Ascending aorta (tissue), 2 donors: Measurements from ENCODE around the gene ARHGEF28. TPM values are rescaled to one million over a fixed set of nuclear protein-coding genes. Genes with fewer than 3 reads are reported as not detected.
A peak's percentile ranks its signal among the peaks of the same experiment; 100 is the strongest.

Experiments used
- DNase-seq, 2 donors: peaks; one replicate each; pipeline ENCODE4 v3.0.0-alpha.2; 2019; ENCODE audit warnings: low spot score in 2 of 2
- H3K27ac ChIP-seq, 2 donors: fragments of 200-600 bp; sonication (generic); one replicate each; pipeline ENCODE4 v1.5.1; 2016 to 2017; ENCODE audit warnings: mild to moderate bottlenecking in 1 of 2
- H3K27me3 ChIP-seq: fragments of 200-600 bp; sonication (generic); one replicate; pipeline ENCODE4 v1.5.1; 2017
- H3K36me3 ChIP-seq, 2 donors: fragments of 200-600 bp; sonication (generic); one replicate each; pipeline ENCODE4 v1.5.1; 2016
- H3K4me1 ChIP-seq, 2 donors: fragments of 200-600 bp; sonication (generic); one replicate each; pipeline ENCODE4 v1.5.1; 2016 to 2017; ENCODE audit warnings: mild to moderate bottlenecking in 1 of 2
- H3K4me3 ChIP-seq, 2 donors: fragments of 200-600 bp; sonication (generic); one replicate each; pipeline ENCODE4 v1.5.1; 2016 to 2017; ENCODE audit warnings: mild to moderate bottlenecking in 1 of 2
- H3K9me3 ChIP-seq, 2 donors: fragments of 200-600 bp; sonication (generic); one replicate each; pipeline ENCODE4 v1.5.1; 2016
- CTCF ChIP-seq, 3 experiments: fragments of 200-600 bp in 2 of 3; fragments of 450-650 bp in 1 of 3; sonication (generic) in 2 of 3; IDR thresholded peaks; one replicate each; pipeline ENCODE4 v1.5.1; 2016 to 2019; ENCODE audit warnings: antibody characterized with exemption in 3 of 3, mild to moderate bottlenecking in 1 of 3, moderate library complexity in 1 of 3
- intact Hi-C: fragments of 100-400 bp; cut with DNase I; formaldehyde crosslinking; loops from one replicate; pipeline ENCODE4 v1.15.1; 2023
- total RNA-seq: library from RNA; depleted of rRNA; stranded (reverse); fragments of >200 nt; gene quantifications from one replicate; pipeline ENCODE4 v1.1.0, GENCODE V29; 2016

Gene ARHGEF28
- total RNA-seq = 15.1 TPM

- peak within 1 kb of the TSS; percentile 81 to 95 for H3K4me3 ChIP-seq
- intact Hi-C loops = loop anchor here (5.0 kb wide), 2 partner anchors 46 to 121 kb away; no protein-coding TSS in a partner anchor
- peaks cover 0 to 7% of the 10 kb centered on the region in 2 donors for H3K4me1 ChIP-seq
- H3K27me3 ChIP-seq = no peaks in the 10 kb centered on the region
- no peaks in the 10 kb centered on the region for H3K9me3 ChIP-seq
- no peak for TF ChIP-seq CTCF (IDR thresholded peaks at IDR 0.05)
- peak; percentile 19 to 84 for DNase-seq
- no peaks in the 10 kb centered on the region for H3K36me3 ChIP-seq
- peak within 1 kb of the TSS; percentile 91 for H3K27ac ChIP-seq
These were observed at the start of gene ARHGEF28 for GRCh38 chr5:73625944-73626811. Gene ARHGEF28 (plus strand): TSS chr5:73626196. CDS start chr5:73684852, 58,656 bp downstream.

- Histone ChIP-seq H3K36me3 (peaks cover 20 to 35% of the 10 kb centered on the region in 2 donors), H3K27ac (no peak overlapping the region), H3K4me1 (no peaks in the 10 kb centered on the region), H3K27me3 (no peaks in the 10 kb centered on the region), H3K9me3 (no peaks in the 10 kb centered on the region), H3K4me3 (no peak overlapping the region)
- DNase-seq = no peak
- no peak for TF ChIP-seq CTCF (IDR thresholded peaks at IDR 0.05)
- intact Hi-C loops = no loop called here
These were observed 43.5 kb upstream of the ARHGEF28 start for GRCh38 chr5:73582285-73583145.

GRCh38 chr5:73587923-73588322 is 38.1 kb upstream of the ARHGEF28 start:
- Histone ChIP-seq H3K27ac (no peak overlapping the region), H3K36me3 (no peaks in the 10 kb centered on the region), H3K9me3 (no peaks in the 10 kb centered on the region), H3K4me1 (no peaks in the 10 kb centered on the region), H3K27me3 (no peaks in the 10 kb centered on the region), H3K4me3 (no peak overlapping the region)
- no peak for TF ChIP-seq CTCF (IDR thresholded peaks at IDR 0.05)
- intact Hi-C loops = no loop called here
- no peak for DNase-seq

- Histone ChIP-seq H3K27ac (no peak overlapping the region), H3K4me1 (no peaks in the 10 kb centered on the region), H3K27me3 (no peaks in the 10 kb centered on the region), H3K9me3 (no peaks in the 10 kb centered on the region), H3K4me3 (no peak overlapping the region), H3K36me3 (no peaks in the 10 kb centered on the region)
- peak in 1 of 2 donors; percentile 66 for DNase-seq
- intact Hi-C loops = loop anchor here (1.0 to 5.0 kb wide), 3 partner anchors 101 to 1056 kb away; no protein-coding TSS in a partner anchor
- peak; percentile 73 to 82 (median 78) for TF ChIP-seq CTCF (IDR thresholded peaks at IDR 0.05)
These were observed 34.8 kb upstream of the ARHGEF28 start for GRCh38 chr5:73591102-73591695.
